Testis (tissue), 3 donors: ENCODE results near the gene LRRN2. TPM values are rescaled to one million over a fixed set of nuclear protein-coding genes. Genes with fewer than 3 reads are reported as not detected.
"Not testable (repeated sequence)": the region's sequence is repeated elsewhere in the genome, so short reads cannot be mapped to it uniquely, and the experiment has no call there.

Source experiments
- DNase-seq: peaks from one replicate; pipeline ENCODE4 v3.0.0-alpha.2; 2019
- H3K27ac ChIP-seq, 2 donors: fragments of 200-600 bp; sonication (generic); one replicate each; pipeline ENCODE4 v1.5.1; 2019
- H3K27me3 ChIP-seq: fragments of 200-600 bp; sonication (generic); one replicate; pipeline ENCODE4 v1.5.1; 2019
- H3K36me3 ChIP-seq: fragments of 200-600 bp; sonication (generic); one replicate; pipeline ENCODE4 v1.5.1; 2017; ENCODE audit warnings: low read depth; ENCODE audit errors: missing control alignments
- H3K4me1 ChIP-seq: fragments of 200-600 bp; sonication (generic); one replicate; pipeline ENCODE4 v1.5.1; 2019
- H3K4me3 ChIP-seq, 2 donors: fragments of 200-600 bp; sonication (generic); one replicate each; pipeline ENCODE4 v1.5.1; 2017 to 2019
- H3K9me3 ChIP-seq: fragments of 200-600 bp; sonication (generic); one replicate; pipeline ENCODE4 v1.5.1; 2017
- CTCF ChIP-seq, 3 experiments: fragments of 450-650 bp in 2 of 3; fragments of 200-600 bp in 1 of 3; sonication (generic) in 1 of 3; IDR thresholded peaks; one replicate each; pipeline ENCODE4 v1.5.1; 2016 to 2019; ENCODE audit warnings: antibody characterized with exemption in 3 of 3, mild to moderate bottlenecking in 2 of 3, moderate library complexity in 1 of 3
- POLR2A ChIP-seq: fragments of 450-650 bp; IDR thresholded peaks from one replicate; pipeline ENCODE4 v1.6.1; 2017; ENCODE audit warnings: antibody characterized with exemption, mild to moderate bottlenecking, moderate library complexity
- WGBS, 2 donors: methylation state at CpG; one replicate each; pipeline ENCODE4 v1.1.5; 2018; 5-methylcytosine and 5-hydroxymethylcytosine counted together
- intact Hi-C: fragments of 100-400 bp; cut with DNase I; formaldehyde crosslinking; loops from one replicate; pipeline ENCODE4 v1.15.1; 2023; ENCODE audit warnings: low total_unique reads
- polyA plus RNA-seq: library from polyadenylated mRNA; stranded (reverse); fragments of 350-450 nt; fragmentation: Illumina TruSeq; extraction: RNeasy Lipid Tissue Mini Kit (QIAGEN cat#74804); gene quantifications from one replicate; pipeline ENCODE4 v1.2.3, GENCODE V29; 2014; ENCODE audit warnings: low read depth, low replicate concordance; ENCODE audit not compliant: insufficient read depth
- total RNA-seq, 2 donors: library from RNA; depleted of rRNA; stranded (reverse); fragments of >200 nt; gene quantifications; one replicate each; pipeline ENCODE4 v1.2.3, GENCODE V29; 2016

The LRRN2 gene
- total and polyA plus RNA-seq, 3 donors from 2014 or later = 16.7 to 27.4 (median 19.5) TPM

DNA sequence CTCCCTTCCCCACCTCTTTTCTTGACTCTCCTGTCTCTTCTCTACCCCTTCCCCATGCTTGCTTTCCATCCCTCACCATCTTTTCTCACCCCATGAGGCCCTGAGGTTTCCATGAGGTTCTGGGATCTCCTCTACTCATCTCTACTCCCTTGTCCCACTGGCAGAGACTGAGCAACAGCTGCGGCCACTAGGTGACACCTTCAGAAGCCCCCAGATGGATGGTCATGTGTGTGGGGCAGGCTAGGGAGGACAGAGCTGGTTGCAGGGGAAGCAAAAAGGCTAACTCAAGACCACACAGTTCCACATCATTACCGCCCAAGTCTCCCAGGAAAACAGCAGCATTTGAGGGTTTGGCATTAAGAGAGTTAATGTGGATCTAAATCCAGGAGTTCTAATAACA lies 45.0 kb downstream of the LRRN2 start:
- 89 to 95% methylated on average over 2 of the region's 2 CpGs for WGBS, 2 donors
- H3K27ac ChIP-seq = no peak overlapping the region

GRCh38 chr1:204634260-204634910 lies 51.2 kb downstream of the LRRN2 start:
- intact Hi-C loops = no loop called here
- WGBS, 2 donors = 92 to 98% methylated on average over 5 of the region's 5 CpGs
- Histone ChIP-seq H3K36me3 (no peaks in the 10 kb centered on the region), H3K4me3 (no peak overlapping the region), H3K4me1 (no peaks in the 10 kb centered on the region), H3K9me3 (no peaks in the 10 kb centered on the region), H3K27ac (no peak overlapping the region), H3K27me3 (no peaks in the 10 kb centered on the region)
- no peak for TF ChIP-seq CTCF (IDR thresholded peaks at IDR 0.05)
- no peak for TF ChIP-seq POLR2A
- DNase-seq = no peak

More for the DNA sequence above, 45.0 kb downstream of the LRRN2 start:
- no peak for DNase-seq
- intact Hi-C loops = no loop called here
- no peak for TF ChIP-seq CTCF (IDR thresholded peaks at IDR 0.05)
- no peak for TF ChIP-seq POLR2A
- Histone ChIP-seq H3K36me3 (no peaks in the 10 kb centered on the region), H3K9me3 (no peaks in the 10 kb centered on the region), H3K4me3 (no peak overlapping the region), H3K4me1 (no peaks in the 10 kb centered on the region), H3K27me3 (no peaks in the 10 kb centered on the region)

- Histone ChIP-seq H3K4me1 (no peaks in the 10 kb centered on the region), H3K27me3 (no peaks in the 10 kb centered on the region), H3K9me3 (no peaks in the 10 kb centered on the region), H3K36me3 (no peaks in the 10 kb centered on the region), H3K4me3 (no peak overlapping the region), H3K27ac (no peak overlapping the region)
- WGBS, 2 donors = 72 to 74% methylated on average over 8 of the region's 8 CpGs
- peak; percentile 37 for DNase-seq
- TF ChIP-seq POLR2A = no peak
- TF ChIP-seq CTCF (IDR thresholded peaks at IDR 0.05) = no peak
- intact Hi-C loops = no loop called here
Observed at GRCh38 chr1:204633665-204634064, 51.9 kb downstream of the LRRN2 start.

DNA sequence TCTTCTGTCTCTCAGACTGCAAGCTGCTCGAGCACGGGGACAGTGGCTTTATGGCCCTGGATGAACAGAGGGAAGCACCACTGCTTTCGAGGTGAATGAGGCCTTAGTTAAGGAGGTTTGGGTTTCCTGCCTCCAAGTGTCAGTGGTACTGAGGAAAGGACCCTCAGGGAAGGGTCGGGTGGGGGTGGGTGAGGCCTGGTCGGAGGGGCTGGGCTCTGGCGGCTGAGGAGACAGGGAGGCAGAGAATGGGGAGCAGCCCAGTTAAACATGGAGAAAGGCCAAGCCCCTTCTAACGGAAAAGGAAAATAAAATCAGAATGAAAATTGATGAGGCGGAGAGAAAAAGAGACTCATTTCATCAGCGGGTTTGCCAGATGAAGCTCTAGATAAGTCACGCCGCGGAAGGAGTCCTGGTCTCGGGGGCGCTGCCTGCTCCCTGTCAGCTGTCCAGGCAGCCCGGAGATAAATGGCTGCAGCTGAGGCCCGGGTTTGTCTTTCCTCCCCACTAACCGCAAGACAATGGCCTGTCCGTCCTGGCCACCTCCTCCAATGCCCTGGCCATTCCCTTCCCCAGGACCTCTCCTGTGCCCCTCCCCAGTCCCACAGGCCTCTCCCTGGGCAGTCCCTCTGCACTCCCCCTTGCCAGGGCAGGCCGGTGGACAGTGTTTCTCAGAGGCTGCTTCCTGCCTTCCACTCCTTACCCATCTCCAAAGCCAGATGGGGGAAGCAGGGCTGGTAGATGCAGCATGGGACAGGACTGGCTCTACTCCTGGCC lies 55.2 kb downstream of the LRRN2 start:
- intact Hi-C loops = no loop called here
- Histone ChIP-seq H3K36me3 (no peaks in the 10 kb centered on the region), H3K27ac (no peak overlapping the region), H3K4me1 (no peaks in the 10 kb centered on the region), H3K27me3 (no peaks in the 10 kb centered on the region), H3K4me3 (no peak overlapping the region), H3K9me3 (no peaks in the 10 kb centered on the region)
- 65 to 77% methylated on average over 19 of the region's 19 CpGs for WGBS, 2 donors
- TF ChIP-seq CTCF (IDR thresholded peaks at IDR 0.05) = no peak
- TF ChIP-seq POLR2A = no peak
- DNase-seq = no peak

GRCh38 chr1:204629459-204629858 lies 56.1 kb downstream of the LRRN2 start:
- H3K4me3 ChIP-seq, intact Hi-C loops, H3K36me3 ChIP-seq, H3K27me3 ChIP-seq, H3K4me1 ChIP-seq, H3K9me3 ChIP-seq, DNase-seq, H3K27ac ChIP-seq: not testable (repeated sequence)
- 95 to 98% methylated on average over 6 of the region's 6 CpGs for WGBS, 2 donors
